Right lung (tissue), 10 donors: ENCODE measurements around the gene CSTF3. TPM values are rescaled to one million over a fixed set of nuclear protein-coding genes. Genes with fewer than 3 reads are reported as not detected.
A peak's percentile ranks its signal among the peaks of the same experiment; 100 is the strongest.
"Not testable (repeated sequence)": the region's sequence is repeated elsewhere in the genome, so short reads cannot be mapped to it uniquely, and the experiment has no call there.

Experiments
- DNase-seq, 2 donors: peaks; one replicate each; pipeline ENCODE4 v3.0.0-alpha.2; 2013
- long read RNA-seq, 8 donors: transcript quantifications; one replicate each; lab custom pipeline, GENCODE V29; 2026
- polyA plus RNA-seq, 5 donors: library from polyadenylated mRNA; unstranded; fragments of 120-200 nt; gene quantifications; one replicate each; pipeline versions ENCODE4 v1.2.1 to v1.2.3, GENCODE V29; 2013; ENCODE audit warnings: inconsistent platforms in 1 of 5, low replicate concordance in 1 of 5; ENCODE audit not compliant: insufficient read length in 5 of 5, insufficient read depth in 1 of 5

Gene CSTF3
- 10 to 100 TPM; 46.1 to 62.2 (median 55.3) TPM for polyA plus RNA-seq
- long read RNA-seq, donor 1, transcript CSTF3-202 (2 exons, 715 nt): minor isoform, 22 of 48 reads
- long read RNA-seq, donor 1, transcript CSTF3-203 (3 exons, 1,132 nt): major isoform, 26 of 48 reads
- long read RNA-seq, donor 1, partial matches to known transcripts: 0 of 48 reads
- long read RNA-seq, donor 1, other reads (novel, unspliced or antisense): 0 of 48 reads
- long read RNA-seq, donor 2, transcript CSTF3-201 (21 exons, 2,797 nt): minor isoform, 6 of 40 reads
- long read RNA-seq, donor 2, transcript CSTF3-203 (3 exons, 1,132 nt): major isoform, 20 of 40 reads
- long read RNA-seq, donor 2, transcript CSTF3-202 (2 exons, 715 nt): minor isoform, 14 of 40 reads
- long read RNA-seq, donor 2, partial matches to known transcripts: 0 of 40 reads
- long read RNA-seq, donor 2, other reads (novel, unspliced or antisense): 0 of 40 reads
- long read RNA-seq, donor 3, transcript CSTF3-202 (2 exons, 715 nt): minor isoform, 18 of 43 reads
- long read RNA-seq, donor 3, transcript CSTF3-203 (3 exons, 1,132 nt): major isoform, 21 of 43 reads
- long read RNA-seq, donor 3, partial matches to known transcripts: 0 of 43 reads
- long read RNA-seq, donor 3, other reads (novel, unspliced or antisense): 0 of 43 reads
- long read RNA-seq, donor 4, transcript CSTF3-202 (2 exons, 715 nt): major isoform, 14 of 27 reads
- long read RNA-seq, donor 4, transcript CSTF3-203 (3 exons, 1,132 nt): minor isoform, 12 of 27 reads
- long read RNA-seq, donor 4, partial matches to known transcripts: 0 of 27 reads
- long read RNA-seq, donor 4, other reads (novel, unspliced or antisense): 0 of 27 reads
- long read RNA-seq, donor 5, transcript CSTF3-202 (2 exons, 715 nt): minor isoform, 21 of 51 reads
- long read RNA-seq, donor 5, transcript CSTF3-203 (3 exons, 1,132 nt): major isoform, 29 of 51 reads
- long read RNA-seq, donor 5, partial matches to known transcripts: 0 of 51 reads
- long read RNA-seq, donor 5, other reads (novel, unspliced or antisense): 0 of 51 reads
- long read RNA-seq, donor 6, transcript CSTF3-201 (21 exons, 2,797 nt): minor isoform, 7 of 55 reads
- long read RNA-seq, donor 6, transcript CSTF3-202 (2 exons, 715 nt): major isoform, 23 of 55 reads
- long read RNA-seq, donor 6, transcript CSTF3-203 (3 exons, 1,132 nt): minor isoform, 19 of 55 reads
- long read RNA-seq, donor 6, partial matches to known transcripts: 6 of 55 reads
- long read RNA-seq, donor 6, other reads (novel, unspliced or antisense): 0 of 55 reads
- long read RNA-seq, donor 7, transcript CSTF3-202 (2 exons, 715 nt): major isoform, 12 of 24 reads
- long read RNA-seq, donor 7, transcript CSTF3-203 (3 exons, 1,132 nt): minor isoform, 10 of 24 reads
- long read RNA-seq, donor 7, partial matches to known transcripts: 0 of 24 reads
- long read RNA-seq, donor 7, other reads (novel, unspliced or antisense): 0 of 24 reads
- long read RNA-seq, donor 8, transcript CSTF3-202 (2 exons, 715 nt): major isoform, 9 of 17 reads
- long read RNA-seq, donor 8, transcript CSTF3-203 (3 exons, 1,132 nt): minor isoform, 8 of 17 reads
- long read RNA-seq, donor 8, partial matches to known transcripts: 0 of 17 reads
- long read RNA-seq, donor 8, other reads (novel, unspliced or antisense): 0 of 17 reads

- peak; percentile 99 to 100 for DNase-seq
These were observed at the start of gene CSTF3 for GRCh38 chr11:33161120-33162005. Gene CSTF3, minus strand, starts transcription at chr11:33161480. Its CDS starts 155 bp downstream, at chr11:33161325.

GRCh38 chr11:33208150-33208549 is 46.9 kb upstream of the CSTF3 start:
- no peak for DNase-seq

- DNase-seq: no peak
These were observed 46.2 kb upstream of the CSTF3 start for GRCh38 chr11:33207408-33207985.

GRCh38 chr11:33197915-33198727 is 36.8 kb upstream of the CSTF3 start:
- no peak for DNase-seq

- no peak for DNase-seq
These were observed 34.3 kb upstream of the CSTF3 start for GRCh38 chr11:33195462-33196173.

- DNase-seq: no peak
These were observed 33.2 kb upstream of the CSTF3 start for GRCh38 chr11:33194455-33194854.

GRCh38 chr11:33191467-33191866 is 30.2 kb upstream of the CSTF3 start:
- no peak for DNase-seq

- DNase-seq: no peak
These were observed 26.9 kb upstream of the CSTF3 start for GRCh38 chr11:33187998-33188722.

GRCh38 chr11:33185756-33186155 is 24.5 kb upstream of the CSTF3 start:
- no peak for DNase-seq

- DNase-seq: no peak
These were observed 21.1 kb upstream of the CSTF3 start for GRCh38 chr11:33182246-33182878.

GRCh38 chr11:33179348-33179803 is 18.1 kb upstream of the CSTF3 start:
- DNase-seq: no peak

- DNase-seq: no peak
These were observed 17.3 kb upstream of the CSTF3 start for GRCh38 chr11:33178443-33179180.

GRCh38 chr11:33177676-33178336 is 16.5 kb upstream of the CSTF3 start:
- no peak for DNase-seq

- DNase-seq: not testable (repeated sequence)
These were observed 15.5 kb upstream of the CSTF3 start for GRCh38 chr11:33176760-33177159.

GRCh38 chr11:33172996-33173395 is 11.7 kb upstream of the CSTF3 start:
- DNase-seq: no peak
